ENCODE results near the gene SUCO.

The SUCO gene

DNA sequence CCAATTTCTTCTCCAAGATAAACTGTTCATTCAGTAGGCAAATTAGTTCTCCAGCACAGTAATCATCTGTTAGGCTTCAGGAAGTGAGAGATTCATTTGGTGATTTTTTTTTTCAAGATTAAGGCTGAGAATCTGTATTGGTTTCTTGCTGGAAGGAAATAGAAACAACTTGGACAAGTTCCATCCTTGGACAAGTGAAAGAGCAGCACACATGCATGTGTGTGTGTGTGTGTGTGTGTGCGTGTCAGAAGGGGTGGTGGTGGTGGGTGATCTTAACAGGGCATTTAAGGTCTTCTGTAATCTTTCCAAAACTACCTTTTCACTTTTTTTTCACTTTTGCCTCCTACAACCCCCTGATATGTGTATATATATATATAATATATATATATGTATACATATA is 15.9 kb upstream of the SUCO start:
- Histone ChIP-seq H3K4me3 (ENCODE audit: low read length) (no peak overlapping the region), H3K9me3 (ENCODE audit: insufficient read depth, low read depth, low read length) (no peaks in the 10 kb centered on the region), H3K27ac (ENCODE audit: low read depth, low read length) (no peak overlapping the region), H3K9ac (ENCODE audit: low read depth, low read length) (no peak overlapping the region), H3K27me3 (ENCODE audit: insufficient read depth, low read length) (no peaks in the 10 kb centered on the region), H3K4me1 (ENCODE audit: insufficient read depth, low read length) (no peaks in the 10 kb centered on the region), H3K36me3 (ENCODE audit: insufficient read depth, low read length) (no peaks in the 10 kb centered on the region)
- WGBS = no CpG with 5 or more reads among the region's 1 CpG

DNA sequence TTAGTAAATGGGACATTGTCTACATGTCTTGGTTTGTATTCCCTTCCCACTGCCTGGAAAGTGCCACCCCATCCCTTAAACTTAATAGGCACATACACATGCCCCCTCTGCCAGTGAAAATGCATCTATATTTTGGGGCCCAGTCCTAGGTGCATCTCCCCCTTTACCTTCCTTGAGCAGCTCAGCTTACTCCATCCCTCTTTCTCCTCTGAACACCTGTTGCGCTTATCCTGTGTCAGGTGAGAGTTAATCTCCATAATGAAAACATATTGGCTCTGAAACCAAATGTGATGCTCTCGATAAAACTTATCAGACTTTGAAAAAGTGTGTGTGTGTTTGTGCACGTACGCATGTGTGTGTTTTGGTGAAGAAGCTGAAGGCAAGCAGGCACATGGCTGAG is 15.4 kb upstream of the SUCO start:
- Histone ChIP-seq H3K36me3 (ENCODE audit: insufficient read depth, low read length) (no peaks in the 10 kb centered on the region), H3K9ac (ENCODE audit: low read depth, low read length) (no peak overlapping the region), H3K4me1 (ENCODE audit: insufficient read depth, low read length) (no peaks in the 10 kb centered on the region), H3K4me3 (ENCODE audit: low read length) (no peak overlapping the region), H3K9me3 (ENCODE audit: insufficient read depth, low read depth, low read length) (no peaks in the 10 kb centered on the region), H3K27me3 (ENCODE audit: insufficient read depth, low read length) (no peaks in the 10 kb centered on the region), H3K27ac (ENCODE audit: low read depth, low read length) (no peak overlapping the region)
- 96% methylated on average over 4 of the region's 4 CpGs for WGBS

DNA sequence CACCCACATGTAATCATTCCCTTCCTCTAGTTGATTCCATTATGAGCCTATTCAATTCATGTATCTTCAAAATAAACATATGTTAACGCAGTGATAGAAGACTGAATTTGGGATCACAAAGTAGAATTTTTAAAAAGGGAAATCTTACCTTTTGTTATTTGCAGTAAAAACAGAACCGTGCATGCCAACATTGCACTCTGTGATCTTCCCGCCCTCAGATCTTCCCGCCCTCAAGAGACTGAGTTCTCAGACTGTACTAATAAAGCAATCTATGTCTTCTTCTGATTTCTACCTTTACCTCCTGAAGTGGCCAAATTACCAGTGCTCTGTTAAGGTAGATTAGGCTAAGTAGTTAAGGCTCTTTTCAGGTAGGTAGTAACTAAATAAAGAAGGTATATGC is 3.6 kb upstream of the SUCO start:
- Histone ChIP-seq H3K4me1 (ENCODE audit: insufficient read depth, low read length) (peaks cover 6% of the 10 kb centered on the region; the same call in 1 of the 2 replicates), H3K4me3 (ENCODE audit: low read length) (no peak overlapping the region), H3K27me3 (ENCODE audit: insufficient read depth, low read length) (peaks cover 12% of the 10 kb centered on the region; the same call in 1 of the 2 replicates), H3K9ac (ENCODE audit: low read depth, low read length) (no peak overlapping the region), H3K36me3 (ENCODE audit: insufficient read depth, low read length) (no peaks in the 10 kb centered on the region), H3K27ac (ENCODE audit: low read depth, low read length) (no peak overlapping the region), H3K9me3 (ENCODE audit: insufficient read depth, low read depth, low read length) (no peaks in the 10 kb centered on the region)
- 90% methylated on average over 4 of the region's 4 CpGs for WGBS

DNA sequence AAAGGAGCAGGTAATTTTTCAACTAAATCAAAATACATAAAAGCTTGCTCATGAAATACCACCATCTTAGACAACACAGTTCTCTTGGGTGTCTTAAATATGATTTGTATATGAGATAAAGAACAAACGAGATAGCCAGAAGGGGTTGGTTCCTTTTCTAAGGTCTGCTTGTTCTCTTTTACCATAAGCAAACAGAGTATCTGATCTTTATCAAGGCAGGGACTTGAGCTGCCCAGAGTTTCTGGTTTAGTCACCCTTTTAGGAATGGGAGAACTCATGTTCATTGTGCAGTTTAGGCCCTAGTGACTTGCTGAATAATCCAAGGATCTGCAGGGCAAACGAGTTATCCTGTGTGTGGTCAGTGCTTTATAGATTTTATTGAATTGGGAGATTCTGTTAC is 3.0 kb upstream of the SUCO start:
- 93% methylated on average over 2 of the region's 2 CpGs for WGBS
- H3K27ac ChIP-seq (ENCODE audit: low read depth, low read length) = no peak overlapping the region
- H3K27me3 ChIP-seq (ENCODE audit: insufficient read depth, low read length) = peaks cover 12% of the 10 kb centered on the region; the same call in 1 of the 2 replicates
- no peaks in the 10 kb centered on the region for H3K9me3 ChIP-seq (ENCODE audit: insufficient read depth, low read depth, low read length)
- H3K36me3 ChIP-seq (ENCODE audit: insufficient read depth, low read length) = no peaks in the 10 kb centered on the region
- no peak overlapping the region for H3K4me3 ChIP-seq (ENCODE audit: low read length)
- no peak overlapping the region for H3K9ac ChIP-seq (ENCODE audit: low read depth, low read length)
- peaks cover 8% of the 10 kb centered on the region; the same call in 1 of the 2 replicates for H3K4me1 ChIP-seq (ENCODE audit: insufficient read depth, low read length)

DNA sequence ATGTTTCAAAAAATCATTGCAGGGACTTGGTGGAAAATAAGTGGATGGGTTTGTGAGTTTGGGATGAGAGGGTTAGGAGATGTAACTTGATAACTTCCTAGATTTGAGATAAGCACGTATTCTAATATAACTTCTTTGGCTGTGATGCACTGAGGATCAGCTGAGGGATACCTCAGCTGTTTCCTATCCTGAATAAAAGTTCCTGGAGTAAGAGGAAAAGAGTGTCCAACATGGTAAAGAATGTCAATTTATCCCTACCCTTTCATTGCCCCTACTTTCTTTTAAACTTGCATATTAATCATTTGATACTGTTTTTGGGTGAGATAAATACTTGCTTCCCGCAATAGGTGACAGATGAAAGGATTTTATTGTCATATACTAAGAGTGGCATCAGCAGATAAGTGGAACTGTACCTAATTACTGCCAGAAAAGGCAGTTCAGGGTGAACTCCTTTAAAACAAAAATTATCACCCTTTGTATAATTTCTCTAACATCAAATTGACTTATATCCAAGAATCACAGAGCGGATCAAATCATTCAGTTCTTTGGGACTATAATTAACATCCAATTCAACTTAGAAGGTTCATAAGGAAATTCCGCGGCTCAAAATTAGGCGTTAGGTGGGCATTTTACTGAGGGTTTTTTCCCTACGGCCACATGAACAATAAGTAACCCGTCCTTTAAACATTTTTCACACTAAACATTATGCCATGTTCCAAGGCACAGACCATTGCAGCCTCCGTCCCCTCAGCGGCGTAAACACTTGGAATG is 1.4 kb upstream of the SUCO start:
- peak overlapping the region; percentile 72 for H3K27ac ChIP-seq (ENCODE audit: low read depth, low read length)
- peaks cover 24% of the 10 kb centered on the region for H3K4me1 ChIP-seq (ENCODE audit: insufficient read depth, low read length)
- no peaks in the 10 kb centered on the region for H3K9me3 ChIP-seq (ENCODE audit: insufficient read depth, low read depth, low read length)
- H3K4me3 ChIP-seq (ENCODE audit: low read length) = peak overlapping the region; percentile 68
- 18% methylated on average over 11 of the region's 11 CpGs for WGBS
- H3K27me3 ChIP-seq (ENCODE audit: insufficient read depth, low read length) = peaks cover 12% of the 10 kb centered on the region; the same call in 1 of the 2 replicates
- peak overlapping the region; percentile 64 for H3K9ac ChIP-seq (ENCODE audit: low read depth, low read length)
- no peaks in the 10 kb centered on the region for H3K36me3 ChIP-seq (ENCODE audit: insufficient read depth, low read length)

DNA sequence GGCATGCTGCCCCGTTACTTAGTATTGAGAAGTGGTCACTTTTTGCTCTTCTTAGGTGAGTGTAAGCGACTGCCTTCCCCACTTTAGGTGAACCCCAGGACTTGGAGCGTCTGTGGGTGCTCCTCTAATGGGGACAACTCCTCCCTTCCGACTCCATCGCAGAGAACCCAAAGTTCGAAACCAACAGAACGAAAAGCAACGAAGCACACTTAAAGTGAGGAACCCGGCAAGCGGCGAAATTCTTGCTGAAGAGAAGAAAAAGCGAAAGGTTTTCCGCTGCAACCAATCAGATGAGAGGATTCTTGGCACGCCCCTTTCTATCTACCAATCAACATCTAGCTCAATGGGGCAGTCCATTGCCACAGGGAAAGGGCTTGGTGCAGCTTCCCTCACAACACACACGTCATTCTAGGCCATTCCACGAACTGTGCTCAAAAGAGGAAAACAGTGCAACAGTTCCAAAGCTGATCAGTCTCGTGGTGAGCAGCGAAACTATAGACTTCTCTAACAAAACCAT is 709 bp upstream of the SUCO start:
- under 1% methylated on average over 18 of the region's 18 CpGs for WGBS
- Histone ChIP-seq H3K4me1 (ENCODE audit: insufficient read depth, low read length) (peaks cover 31% of the 10 kb centered on the region), H3K36me3 (ENCODE audit: insufficient read depth, low read length) (no peaks in the 10 kb centered on the region), H3K27ac (ENCODE audit: low read depth, low read length) (peak overlapping the region; percentile 96), H3K4me3 (ENCODE audit: low read length) (peak overlapping the region; percentile 68), H3K9ac (ENCODE audit: low read depth, low read length) (peak overlapping the region; percentile 64), H3K9me3 (ENCODE audit: insufficient read depth, low read depth, low read length) (no peaks in the 10 kb centered on the region), H3K27me3 (ENCODE audit: insufficient read depth, low read length) (peaks cover 12% of the 10 kb centered on the region; the same call in 1 of the 2 replicates)

DNA sequence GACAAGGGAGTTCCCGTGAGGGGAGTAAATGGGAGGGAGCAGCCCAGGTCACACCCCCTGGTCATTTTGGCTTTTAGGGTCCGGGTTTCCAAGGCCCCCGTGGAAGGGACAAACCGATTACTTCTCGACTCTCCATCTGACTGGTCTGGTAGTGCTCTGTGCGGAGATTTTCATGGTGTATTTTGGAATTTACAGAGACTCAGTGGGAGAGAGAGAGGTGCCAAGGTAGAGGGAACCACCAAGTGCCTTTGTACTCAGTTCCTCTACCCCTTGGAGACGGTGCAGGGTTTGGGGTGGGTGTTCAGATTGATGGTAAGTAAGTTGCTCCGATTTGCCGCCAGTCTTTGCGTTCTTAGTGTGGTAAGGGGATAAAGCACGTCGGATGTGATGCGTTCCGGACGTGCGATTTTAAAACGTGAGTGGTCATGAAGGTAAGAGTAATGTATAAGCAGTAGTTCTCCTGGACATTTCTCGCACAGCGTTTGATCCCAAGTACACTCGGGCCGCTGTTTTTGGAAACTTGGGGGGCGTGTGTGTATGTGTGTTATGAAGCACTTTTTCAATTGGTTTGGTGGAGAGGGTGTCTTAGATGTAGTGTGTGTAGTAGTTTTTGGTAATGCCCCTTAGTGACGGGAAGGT is 682 bp downstream of the SUCO start:
- H3K27ac ChIP-seq (ENCODE audit: low read depth, low read length) = peak overlapping the region; percentile 96
- H3K9me3 ChIP-seq (ENCODE audit: insufficient read depth, low read depth, low read length) = no peaks in the 10 kb centered on the region
- H3K4me1 ChIP-seq (ENCODE audit: insufficient read depth, low read length) = peaks cover 43% of the 10 kb centered on the region
- 1% methylated on average over 23 of the region's 23 CpGs for WGBS
- no peaks in the 10 kb centered on the region for H3K36me3 ChIP-seq (ENCODE audit: insufficient read depth, low read length)
- peak overlapping the region; percentile 94 for H3K9ac ChIP-seq (ENCODE audit: low read depth, low read length)
- H3K27me3 ChIP-seq (ENCODE audit: insufficient read depth, low read length) = peaks cover 12% of the 10 kb centered on the region; the same call in 1 of the 2 replicates
- peak overlapping the region; percentile 68 for H3K4me3 ChIP-seq (ENCODE audit: low read length)

DNA sequence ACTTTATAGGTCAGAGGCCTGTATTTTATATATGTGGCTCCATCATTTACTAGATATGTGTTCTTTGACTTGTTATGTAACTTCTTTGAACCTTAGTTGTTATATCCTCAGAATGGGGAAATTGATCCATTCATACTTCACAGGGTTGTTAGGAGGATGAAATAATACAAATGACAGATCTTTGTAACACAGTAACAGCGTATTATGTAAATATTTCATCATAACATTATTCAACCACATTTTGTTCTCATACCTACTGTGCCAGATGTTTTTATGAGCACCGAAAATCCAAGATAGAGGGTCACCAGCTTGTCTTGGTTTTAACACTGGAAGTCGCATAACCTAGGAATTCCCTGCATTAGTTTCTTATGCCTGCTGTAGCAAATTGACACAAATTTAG is 3.3 kb downstream of the SUCO start:
- no peak overlapping the region for H3K27ac ChIP-seq (ENCODE audit: low read depth, low read length)
- H3K36me3 ChIP-seq (ENCODE audit: insufficient read depth, low read length) = no peaks in the 10 kb centered on the region
- H3K9ac ChIP-seq (ENCODE audit: low read depth, low read length) = no peak overlapping the region
- WGBS = 98% methylated on average over 3 of the region's 3 CpGs
- H3K9me3 ChIP-seq (ENCODE audit: insufficient read depth, low read depth, low read length) = no peaks in the 10 kb centered on the region
- H3K4me3 ChIP-seq (ENCODE audit: low read length) = peak overlapping the region; percentile 68; the same call in 1 of the 2 replicates
- H3K4me1 ChIP-seq (ENCODE audit: insufficient read depth, low read length) = peaks cover 66% of the 10 kb centered on the region
- H3K27me3 ChIP-seq (ENCODE audit: insufficient read depth, low read length) = no peaks in the 10 kb centered on the region

DNA sequence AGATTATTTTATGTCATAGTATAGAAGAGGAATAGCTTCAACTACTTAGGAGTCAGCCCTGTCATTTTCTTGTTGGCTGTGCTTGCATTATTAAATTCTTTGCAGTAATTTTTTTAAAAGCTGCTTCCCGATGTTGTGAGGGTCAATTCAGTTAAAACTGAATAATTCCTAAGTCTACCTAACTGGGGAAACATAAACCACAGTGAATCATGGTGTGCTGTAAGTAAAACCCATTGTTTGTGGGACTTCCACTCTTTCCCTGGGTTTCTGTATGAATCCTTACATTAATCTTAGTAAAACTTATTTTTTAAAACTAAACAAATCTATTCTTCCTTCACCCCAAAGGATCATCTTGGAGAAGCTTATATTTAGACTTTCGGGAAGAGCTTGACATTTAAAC is 4.4 kb downstream of the SUCO start:
- peak overlapping the region; percentile 17; the same call in 1 of the 2 replicates for H3K9ac ChIP-seq (ENCODE audit: low read depth, low read length)
- peak overlapping the region; percentile 28 for H3K4me3 ChIP-seq (ENCODE audit: low read length)
- H3K27ac ChIP-seq (ENCODE audit: low read depth, low read length) = peak overlapping the region; percentile 83

DNA sequence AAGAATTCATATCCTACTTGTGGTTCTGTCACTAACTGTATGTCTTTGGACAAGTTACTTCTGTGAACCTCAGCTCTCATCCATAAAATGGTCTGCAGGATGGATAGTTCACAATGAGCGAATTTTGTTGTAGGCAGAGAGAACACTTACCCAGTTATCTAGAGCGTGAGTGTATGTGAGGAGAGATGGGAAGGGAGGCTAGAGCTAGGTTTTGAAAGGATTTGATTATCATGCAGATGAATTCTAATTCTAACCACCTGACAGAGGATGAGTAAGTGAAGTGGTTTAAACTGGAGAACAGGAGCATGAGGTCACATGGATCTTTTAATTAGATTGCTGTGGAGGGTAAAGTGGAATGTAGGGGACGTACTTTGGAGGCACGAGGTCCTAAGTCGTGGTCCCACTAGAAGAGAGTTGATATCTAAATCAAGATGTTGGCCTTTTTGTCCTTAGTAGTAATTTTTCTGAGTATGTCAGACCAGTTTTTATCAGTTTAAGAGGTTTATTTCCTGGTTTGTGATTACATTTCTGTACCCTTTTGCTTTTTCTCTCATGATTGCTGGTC is 5.0 kb downstream of the SUCO start:
- Histone ChIP-seq H3K4me1 (ENCODE audit: insufficient read depth, low read length) (peaks cover 74% of the 10 kb centered on the region), H3K36me3 (ENCODE audit: insufficient read depth, low read length) (no peaks in the 10 kb centered on the region), H3K9me3 (ENCODE audit: insufficient read depth, low read depth, low read length) (no peaks in the 10 kb centered on the region), H3K4me3 (ENCODE audit: low read length) (peak overlapping the region; percentile 28), H3K9ac (ENCODE audit: low read depth, low read length) (peak overlapping the region; percentile 17; the same call in 1 of the 2 replicates), H3K27ac (ENCODE audit: low read depth, low read length) (peak overlapping the region; percentile 83), H3K27me3 (ENCODE audit: insufficient read depth, low read length) (no peaks in the 10 kb centered on the region)
- WGBS = 23% methylated on average over 5 of the region's 5 CpGs

More for the DNA sequence above, 4.4 kb downstream of the SUCO start:
- H3K27me3 ChIP-seq (ENCODE audit: insufficient read depth, low read length) = no peaks in the 10 kb centered on the region
- H3K4me1 ChIP-seq (ENCODE audit: insufficient read depth, low read length) = peaks cover 68% of the 10 kb centered on the region
- H3K9me3 ChIP-seq (ENCODE audit: insufficient read depth, low read depth, low read length) = no peaks in the 10 kb centered on the region
- no peaks in the 10 kb centered on the region for H3K36me3 ChIP-seq (ENCODE audit: insufficient read depth, low read length)
- WGBS = 68% methylated on average over 2 of the region's 2 CpGs

DNA sequence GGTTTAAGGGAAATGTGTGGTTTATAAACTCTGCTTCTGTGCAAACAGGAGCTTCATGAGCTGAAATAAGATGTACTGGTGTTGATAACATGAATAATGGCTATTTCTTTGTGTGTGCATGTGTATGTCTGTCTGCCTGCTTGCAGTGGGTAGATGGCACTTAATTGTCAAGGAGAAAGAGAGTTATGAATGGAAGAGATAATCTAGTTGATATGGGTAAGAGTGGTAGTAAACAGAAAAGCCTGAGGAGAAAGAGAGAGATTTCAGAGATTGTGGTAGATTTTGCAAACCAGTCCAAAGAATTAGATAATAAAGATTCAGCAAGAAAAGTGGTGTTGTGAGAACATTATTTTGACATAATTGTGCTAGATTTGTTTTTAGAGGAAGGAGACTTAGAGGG is 7.7 kb downstream of the SUCO start:
- Histone ChIP-seq H3K4me1 (ENCODE audit: insufficient read depth, low read length) (peaks cover 92% of the 10 kb centered on the region), H3K9ac (ENCODE audit: low read depth, low read length) (no peak overlapping the region)

More for the DNA sequence above, 7.7 kb downstream of the SUCO start:
- H3K36me3 ChIP-seq (ENCODE audit: insufficient read depth, low read length) = no peaks in the 10 kb centered on the region
- no peak overlapping the region for H3K4me3 ChIP-seq (ENCODE audit: low read length)
- H3K9me3 ChIP-seq (ENCODE audit: insufficient read depth, low read depth, low read length) = no peaks in the 10 kb centered on the region
- H3K27me3 ChIP-seq (ENCODE audit: insufficient read depth, low read length) = no peaks in the 10 kb centered on the region
- H3K27ac ChIP-seq (ENCODE audit: low read depth, low read length) = no peak overlapping the region
